22Rv1 (cell line): ENCODE measurements around the gene PGM1.

Source experiments
- CTCF ChIP-seq: fragments of 450-650 bp; IDR thresholded peaks from 2 replicates; pipeline ENCODE4 v1.5.1; 2017; ENCODE audit warnings: mild to moderate bottlenecking
- ZFX ChIP-seq: fragments of 450-650 bp; IDR thresholded peaks from 2 replicates; pipeline ENCODE4 v1.6.1; 2017; ENCODE audit warnings: antibody characterized with exemption, borderline replicate concordance

- TF ChIP-seq CTCF (no peak), ZFX (no peak)
These were observed 835 bp downstream of the PGM1 start for GRCh38 chr1:63593886-63594605.
